ENCODE data around the gene BICDL2. TPM values are rescaled to one million over a fixed set of nuclear protein-coding genes. Genes with fewer than 3 reads are reported as not detected.

The BICDL2 gene
- total and polyA plus RNA-seq, 7 donors, result 0.36 to 83.8 (median 62.5) TPM; not detected in 2

DNA sequence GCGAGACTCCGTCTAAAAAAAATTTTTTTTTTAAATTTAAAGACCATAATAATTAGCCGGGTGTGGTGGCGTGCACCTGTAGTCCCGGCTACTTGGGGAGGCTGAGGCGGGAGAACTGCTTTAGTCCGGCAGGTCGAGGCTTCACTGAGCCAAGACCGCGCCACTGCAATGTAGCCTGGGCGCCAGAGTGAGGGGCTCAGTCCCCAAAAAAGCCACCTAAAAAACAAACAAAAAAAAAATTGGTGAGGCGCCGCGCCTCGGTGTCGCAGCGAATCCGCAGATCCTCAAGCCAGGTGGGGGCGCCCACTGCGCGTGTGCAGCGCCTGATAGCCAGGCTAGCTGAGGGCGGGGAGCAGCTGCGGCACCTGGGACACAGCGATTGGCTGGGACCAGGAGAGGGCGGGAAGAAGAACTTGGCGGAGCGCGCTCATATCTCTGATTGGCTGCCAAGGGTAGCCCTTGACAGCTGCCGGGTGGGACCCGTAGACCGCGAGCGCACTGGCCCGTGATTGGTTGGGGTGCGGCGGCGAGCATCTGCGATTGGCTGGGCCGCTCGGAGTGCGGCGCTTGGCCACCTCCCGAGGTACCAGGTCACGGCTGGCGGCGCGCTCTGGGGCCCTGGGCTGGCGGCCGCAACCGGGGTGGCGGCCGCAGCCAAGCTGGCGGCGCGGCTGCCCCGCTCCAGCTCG, 33.0 kb downstream of the BICDL2 start:
- TF ChIP-seq, protein P1, sequence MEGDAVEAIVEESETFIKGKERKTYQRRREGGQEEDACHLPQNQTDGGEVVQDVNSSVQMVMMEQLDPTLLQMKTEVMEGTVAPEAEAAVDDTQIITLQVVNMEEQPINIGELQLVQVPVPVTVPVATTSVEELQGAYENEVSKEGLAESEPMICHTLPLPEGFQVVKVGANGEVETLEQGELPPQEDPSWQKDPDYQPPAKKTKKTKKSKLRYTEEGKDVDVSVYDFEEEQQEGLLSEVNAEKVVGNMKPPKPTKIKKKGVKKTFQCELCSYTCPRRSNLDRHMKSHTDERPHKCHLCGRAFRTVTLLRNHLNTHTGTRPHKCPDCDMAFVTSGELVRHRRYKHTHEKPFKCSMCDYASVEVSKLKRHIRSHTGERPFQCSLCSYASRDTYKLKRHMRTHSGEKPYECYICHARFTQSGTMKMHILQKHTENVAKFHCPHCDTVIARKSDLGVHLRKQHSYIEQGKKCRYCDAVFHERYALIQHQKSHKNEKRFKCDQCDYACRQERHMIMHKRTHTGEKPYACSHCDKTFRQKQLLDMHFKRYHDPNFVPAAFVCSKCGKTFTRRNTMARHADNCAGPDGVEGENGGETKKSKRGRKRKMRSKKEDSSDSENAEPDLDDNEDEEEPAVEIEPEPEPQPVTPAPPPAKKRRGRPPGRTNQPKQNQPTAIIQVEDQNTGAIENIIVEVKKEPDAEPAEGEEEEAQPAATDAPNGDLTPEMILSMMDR (IDR thresholded peaks at IDR 0.05), result peak in 3 of 4 experiments; percentile 7 to 39 (median 19)
- TF ChIP-seq POLR2A (IDR thresholded peaks at IDR 0.05) (no peak), EP300 (IDR thresholded peaks at IDR 0.05) (no peak), POLR2AphosphoS5 (IDR thresholded peaks at IDR 0.05) (peak in 2 of 4 donors; percentile 23 to 51)
- DNase-seq, result peak; percentile 97
- Histone ChIP-seq H3K9me3 (no peaks in the 10 kb centered on the region), H3K4me3 (peak overlapping the region in 3 of 4 donors; percentile 25 to 31 (median 27)), H3K36me3 (no peaks in the 10 kb centered on the region), H3K27me3 (peaks cover 10 to 54% (median 41%) of the 10 kb centered on the region in 3 donors), H3K4me1 (peaks cover 0 to 7% (median 5%) of the 10 kb centered on the region in 4 donors), H3K27ac (no peak overlapping the region)
- intact Hi-C loops (cut with DNase I), result loop anchor here (1.0 kb wide), 1 partner anchor 25 kb away; no protein-coding TSS in a partner anchor
- 4 to 7% methylated on average over 58 of the region's 58 CpGs for WGBS, 2 donors

DNA sequence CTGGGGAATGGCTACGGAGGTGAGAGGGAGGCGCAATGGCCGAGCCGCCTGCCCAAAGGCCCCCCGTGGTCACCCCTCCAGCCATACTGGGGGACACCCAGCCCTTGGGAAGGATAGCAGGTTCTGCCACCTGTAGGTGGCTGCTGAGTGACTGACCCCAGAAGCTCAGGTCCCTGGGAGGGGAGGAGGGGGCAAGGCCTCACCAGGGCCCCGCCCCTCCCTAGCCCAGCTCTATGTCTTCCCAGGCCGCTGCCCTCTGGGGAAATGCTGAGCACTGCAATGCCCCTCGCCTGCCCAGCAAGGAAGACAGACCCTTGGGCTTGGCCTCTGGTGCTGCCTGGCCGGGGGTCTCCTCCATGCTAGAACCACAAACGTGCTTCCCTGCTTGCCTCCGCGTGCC, 35.4 kb downstream of the BICDL2 start:
- H3K4me1 ChIP-seq, result peaks cover 0 to 7% (median 5%) of the 10 kb centered on the region in 4 donors
- TF ChIP-seq POLR2A (IDR thresholded peaks at IDR 0.05) (no peak), POLR2AphosphoS5 (IDR thresholded peaks at IDR 0.05) (no peak), EP300 (IDR thresholded peaks at IDR 0.05) (no peak)
- TF ChIP-seq, protein P1 (IDR thresholded peaks at IDR 0.05), result no peak
- intact Hi-C loops (cut with DNase I), result no loop called here
- H3K9me3 ChIP-seq, result no peaks in the 10 kb centered on the region
- 87 to 88% methylated on average over 12 of the region's 12 CpGs for WGBS, 2 donors
- H3K4me3 ChIP-seq, result no peak overlapping the region
- H3K27me3 ChIP-seq, result peaks cover 4 to 45% (median 26%) of the 10 kb centered on the region in 3 donors
- no peak for DNase-seq
- no peaks in the 10 kb centered on the region for H3K36me3 ChIP-seq
- no peak overlapping the region for H3K27ac ChIP-seq

- WGBS, 2 donors, result 87 to 90% methylated on average over 4 of the region's 4 CpGs
- Histone ChIP-seq H3K4me3 (no peak overlapping the region), H3K27me3 (peaks cover 0 to 42% (median 18%) of the 10 kb centered on the region in 3 donors), H3K27ac (no peak overlapping the region), H3K36me3 (no peaks in the 10 kb centered on the region), H3K9me3 (no peaks in the 10 kb centered on the region), H3K4me1 (peaks cover 0 to 7% (median 5%) of the 10 kb centered on the region in 4 donors)
- intact Hi-C loops (cut with DNase I), result no loop called here
- no peak for DNase-seq
- no peak for TF ChIP-seq EP300 (IDR thresholded peaks at IDR 0.05)
- no peak for TF ChIP-seq POLR2A (IDR thresholded peaks at IDR 0.05)
Measured at GRCh38 chr16:3000540-3000939, 36.2 kb downstream of the BICDL2 start.

DNA sequence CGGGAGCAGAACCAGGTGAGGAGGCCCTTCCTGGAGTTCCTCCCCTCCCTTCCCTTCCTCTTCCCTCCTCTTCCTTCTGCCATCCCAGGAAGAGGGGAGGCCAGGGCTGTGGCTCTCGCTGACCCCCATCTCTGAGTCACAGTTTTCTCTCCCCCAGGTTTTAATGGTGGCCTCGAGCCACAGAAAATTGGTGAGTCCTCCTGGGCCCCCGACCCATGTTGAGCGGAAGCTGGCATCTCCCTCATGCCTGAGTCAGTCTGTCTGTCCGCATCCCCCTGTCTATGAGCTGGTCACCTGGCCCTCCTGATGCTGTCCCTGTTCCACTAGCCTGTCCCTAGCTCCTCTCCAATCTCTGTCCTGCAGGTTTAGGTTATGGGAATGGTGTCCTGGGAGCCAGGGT, 36.8 kb downstream of the BICDL2 start:
- Histone ChIP-seq H3K27ac (no peak overlapping the region), H3K4me3 (no peak overlapping the region), H3K9me3 (no peaks in the 10 kb centered on the region), H3K4me1 (peaks cover 0 to 6% (median 3%) of the 10 kb centered on the region in 4 donors), H3K27me3 (peaks cover 0 to 36% (median 12%) of the 10 kb centered on the region in 3 donors), H3K36me3 (no peaks in the 10 kb centered on the region)
- DNase-seq, result no peak
- intact Hi-C loops (cut with DNase I), result no loop called here
- TF ChIP-seq, protein P1 (IDR thresholded peaks at IDR 0.05), result no peak
- no peak for TF ChIP-seq POLR2A (IDR thresholded peaks at IDR 0.05)
- no peak for TF ChIP-seq POLR2AphosphoS5 (IDR thresholded peaks at IDR 0.05)
- no peak for TF ChIP-seq EP300 (IDR thresholded peaks at IDR 0.05)
- 88 to 94% methylated on average over 6 of the region's 6 CpGs for WGBS, 2 donors

DNA sequence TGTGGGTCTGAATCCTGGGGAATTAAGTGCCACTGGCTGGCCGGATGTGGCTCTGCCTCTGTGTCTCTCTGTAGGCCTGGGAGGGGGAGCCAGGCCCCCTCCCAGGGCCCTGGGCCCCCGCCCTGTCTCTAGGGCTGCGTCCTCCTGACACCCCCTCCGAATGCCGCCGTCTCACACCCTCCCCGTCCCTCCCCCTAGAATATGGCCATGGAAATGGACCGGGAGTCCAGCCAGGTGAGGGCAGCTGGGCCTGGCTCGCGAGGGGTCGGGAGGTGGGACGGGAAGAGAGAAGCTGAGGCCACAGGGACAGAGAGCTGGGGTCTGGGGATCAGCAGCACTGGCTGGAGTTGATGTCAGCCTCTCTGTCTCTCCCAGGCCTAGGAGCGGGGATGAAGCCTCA, 40.4 kb downstream of the BICDL2 start:
- TF ChIP-seq POLR2AphosphoS5 (IDR thresholded peaks at IDR 0.05), result no peak
- TF ChIP-seq POLR2A (IDR thresholded peaks at IDR 0.05), result no peak
- no peak for TF ChIP-seq EP300 (IDR thresholded peaks at IDR 0.05)
- TF ChIP-seq, protein P1 (IDR thresholded peaks at IDR 0.05), result no peak
- Histone ChIP-seq H3K36me3 (no peaks in the 10 kb centered on the region), H3K9me3 (no peaks in the 10 kb centered on the region), H3K4me1 (no peaks in the 10 kb centered on the region), H3K27me3 (peaks cover 0 to 27% (median 9%) of the 10 kb centered on the region in 3 donors), H3K4me3 (no peak overlapping the region), H3K27ac (no peak overlapping the region)
- intact Hi-C loops (cut with DNase I), result no loop called here
- WGBS, 2 donors, result 83 to 88% methylated on average over 13 of the region's 13 CpGs
- DNase-seq, result no peak
